GM19397 (cell line): ENCODE measurements around the gene PCDHGA8.
"Not testable (repeated sequence)": the region's sequence is repeated elsewhere in the genome, so short reads cannot be mapped to it uniquely, and the experiment has no call there.

Experiments
- ATAC-seq: cut with Tn5 transposase; IDR thresholded peaks from one replicate; pipeline ENCODE4 v1.9.1; 2021; ENCODE audit warnings: mild to moderate bottlenecking, moderate library complexity; ENCODE audit not compliant: unreplicated experiment

The PCDHGA8 gene

DNA sequence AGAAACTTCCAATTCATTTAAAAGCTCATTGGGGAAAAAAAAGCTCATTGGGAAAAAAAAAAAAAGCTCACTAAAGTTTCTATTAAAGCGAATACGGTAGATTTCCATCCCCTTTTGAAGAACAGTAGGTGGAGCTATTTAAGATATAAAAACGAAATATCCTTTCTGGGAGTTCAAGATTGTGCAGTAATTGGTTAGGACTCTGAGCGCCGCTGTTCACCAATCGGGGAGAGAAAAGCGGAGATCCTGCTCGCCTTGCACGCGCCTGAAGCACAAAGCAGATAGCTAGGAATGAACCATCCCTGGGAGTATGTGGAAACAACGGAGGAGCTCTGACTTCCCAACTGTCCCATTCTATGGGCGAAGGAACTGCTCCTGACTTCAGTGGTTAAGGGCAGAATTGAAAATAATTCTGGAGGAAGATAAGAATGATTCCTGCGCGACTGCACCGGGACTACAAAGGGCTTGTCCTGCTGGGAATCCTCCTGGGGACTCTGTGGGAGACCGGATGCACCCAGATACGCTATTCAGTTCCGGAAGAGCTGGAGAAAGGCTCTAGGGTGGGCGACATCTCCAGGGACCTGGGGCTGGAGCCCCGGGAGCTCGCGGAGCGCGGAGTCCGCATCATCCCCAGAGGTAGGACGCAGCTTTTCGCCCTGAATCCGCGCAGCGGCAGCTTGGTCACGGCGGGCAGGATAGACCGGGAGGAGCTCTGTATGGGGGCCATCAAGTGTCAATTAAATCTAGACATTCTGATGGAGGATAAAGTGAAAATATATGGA lies 38.1 kb downstream of the PCDHGA8 start, which contains the start of gene PCDHGA12:
TSS of gene PCDHGA12 (plus strand) at position 176 of the 782 bp plus-strand sequence. CDS start at position 429, 253 bp downstream.
- no peak for ATAC-seq

DNA sequence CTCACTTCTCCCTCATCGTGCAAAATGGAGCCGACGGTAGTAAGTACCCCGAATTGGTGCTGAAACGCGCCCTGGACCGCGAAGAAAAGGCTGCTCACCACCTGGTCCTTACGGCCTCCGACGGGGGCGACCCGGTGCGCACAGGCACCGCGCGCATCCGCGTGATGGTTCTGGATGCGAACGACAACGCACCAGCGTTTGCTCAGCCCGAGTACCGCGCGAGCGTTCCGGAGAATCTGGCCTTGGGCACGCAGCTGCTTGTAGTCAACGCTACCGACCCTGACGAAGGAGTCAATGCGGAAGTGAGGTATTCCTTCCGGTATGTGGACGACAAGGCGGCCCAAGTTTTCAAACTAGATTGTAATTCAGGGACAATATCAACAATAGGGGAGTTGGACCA lies 38.9 kb downstream of the PCDHGA8 start:
- no peak for ATAC-seq

DNA sequence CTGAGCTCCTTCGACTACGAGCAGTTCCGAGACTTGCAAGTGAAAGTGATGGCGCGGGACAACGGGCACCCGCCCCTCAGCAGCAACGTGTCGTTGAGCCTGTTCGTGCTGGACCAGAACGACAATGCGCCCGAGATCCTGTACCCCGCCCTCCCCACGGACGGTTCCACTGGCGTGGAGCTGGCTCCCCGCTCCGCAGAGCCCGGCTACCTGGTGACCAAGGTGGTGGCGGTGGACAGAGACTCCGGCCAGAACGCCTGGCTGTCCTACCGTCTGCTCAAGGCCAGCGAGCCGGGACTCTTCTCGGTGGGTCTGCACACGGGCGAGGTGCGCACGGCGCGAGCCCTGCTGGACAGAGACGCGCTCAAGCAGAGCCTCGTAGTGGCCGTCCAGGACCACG lies 39.9 kb downstream of the PCDHGA8 start:
- ATAC-seq, result not testable (repeated sequence)

DNA sequence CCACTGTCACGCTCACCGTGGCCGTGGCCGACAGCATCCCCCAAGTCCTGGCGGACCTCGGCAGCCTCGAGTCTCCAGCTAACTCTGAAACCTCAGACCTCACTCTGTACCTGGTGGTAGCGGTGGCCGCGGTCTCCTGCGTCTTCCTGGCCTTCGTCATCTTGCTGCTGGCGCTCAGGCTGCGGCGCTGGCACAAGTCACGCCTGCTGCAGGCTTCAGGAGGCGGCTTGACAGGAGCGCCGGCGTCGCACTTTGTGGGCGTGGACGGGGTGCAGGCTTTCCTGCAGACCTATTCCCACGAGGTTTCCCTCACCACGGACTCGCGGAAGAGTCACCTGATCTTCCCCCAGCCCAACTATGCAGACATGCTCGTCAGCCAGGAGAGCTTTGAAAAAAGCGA lies 40.3 kb downstream of the PCDHGA8 start:
- ATAC-seq, result not testable (repeated sequence)

DNA sequence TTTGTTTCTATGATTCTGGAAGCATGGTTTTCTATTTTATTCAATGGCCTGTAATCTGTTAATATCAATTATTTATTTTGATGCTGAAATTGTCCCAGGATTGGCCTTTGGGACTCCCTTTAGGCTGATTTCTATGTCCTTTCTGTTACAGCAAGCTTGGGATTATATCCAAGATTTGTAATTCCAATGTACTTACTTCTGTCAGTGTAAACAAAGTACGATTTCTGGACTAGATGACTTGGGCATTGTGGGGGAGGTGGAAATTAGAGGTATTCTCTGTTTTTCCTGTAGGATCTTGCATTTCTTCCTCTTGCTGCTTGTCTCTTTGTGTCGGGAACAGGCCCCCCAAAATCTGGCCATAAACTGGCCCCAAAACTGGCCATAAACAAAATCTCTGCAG lies 41.6 kb downstream of the PCDHGA8 start:
- no peak for ATAC-seq

DNA sequence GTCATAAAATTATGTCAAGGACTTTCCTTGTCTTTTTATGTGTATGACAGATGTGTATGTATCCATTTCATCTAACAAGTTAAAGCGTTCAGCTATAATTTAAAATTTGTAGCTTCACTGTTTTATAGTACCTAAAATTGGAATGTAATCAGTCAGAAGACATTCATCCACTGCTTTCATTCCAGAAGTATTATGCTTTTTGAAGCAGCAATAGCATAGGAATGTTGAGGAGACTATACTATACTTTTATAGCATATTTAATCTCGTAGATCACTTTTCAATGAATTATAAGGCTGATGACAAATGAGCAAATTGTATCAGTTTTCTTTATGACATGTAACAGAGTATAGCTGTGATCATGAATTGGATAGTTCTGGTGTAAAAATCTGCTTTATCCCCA lies 44.8 kb downstream of the PCDHGA8 start:
- ATAC-seq, result no peak

DNA sequence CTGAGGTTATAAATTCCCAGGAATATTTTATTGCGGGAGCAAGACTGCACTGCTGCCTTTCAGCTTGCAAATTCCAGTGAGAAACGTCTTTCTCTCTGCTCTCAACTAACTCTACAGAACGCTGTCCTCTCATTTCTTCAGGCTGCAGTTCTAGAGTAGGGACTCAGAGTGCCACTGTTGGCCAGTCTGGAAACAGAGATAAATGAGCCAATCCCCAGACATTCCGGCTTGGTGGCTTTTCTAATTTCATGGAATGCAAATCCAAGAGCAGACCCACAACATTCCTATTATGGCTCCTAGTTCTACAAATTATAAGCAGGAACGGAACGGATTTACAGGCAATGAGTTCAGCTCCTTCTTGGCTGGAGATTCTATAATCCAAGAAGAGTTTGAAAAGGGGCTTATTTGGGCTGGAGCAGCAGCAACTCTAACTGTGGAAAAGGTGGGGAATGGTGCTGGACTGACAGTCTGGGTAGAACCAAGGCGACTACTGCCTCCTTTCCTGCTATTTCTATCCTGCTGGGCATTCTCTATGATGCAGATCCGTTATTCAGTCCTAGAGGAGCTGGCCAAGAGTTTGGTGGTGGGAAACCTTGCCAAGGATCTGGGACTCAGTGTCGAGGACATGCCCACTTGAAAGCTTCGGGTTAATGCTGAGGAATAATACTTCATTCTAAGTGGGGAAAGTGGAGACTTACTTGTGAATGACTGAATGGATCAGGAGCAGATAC lies 47.1 kb downstream of the PCDHGA8 start:
- ATAC-seq, result no peak

DNA sequence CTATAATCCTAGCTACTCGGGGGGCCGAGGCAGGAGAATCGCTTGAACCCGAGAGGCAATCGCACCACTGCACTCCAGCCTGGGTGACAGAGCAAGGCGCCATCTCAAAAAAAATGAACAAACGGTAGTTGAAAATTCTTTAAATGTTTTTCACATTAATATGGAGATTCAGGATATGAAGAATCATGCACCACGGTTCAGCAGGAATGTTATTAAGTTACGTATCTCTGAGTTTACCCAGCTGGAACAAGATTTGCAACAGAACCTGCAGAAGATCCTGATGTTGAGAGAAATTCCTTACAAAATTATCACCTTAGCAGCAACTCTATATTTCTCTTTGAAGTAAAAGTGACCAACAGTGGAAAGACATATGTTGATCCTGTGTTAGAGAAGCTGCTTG lies 47.9 kb downstream of the PCDHGA8 start:
- no peak for ATAC-seq

DNA sequence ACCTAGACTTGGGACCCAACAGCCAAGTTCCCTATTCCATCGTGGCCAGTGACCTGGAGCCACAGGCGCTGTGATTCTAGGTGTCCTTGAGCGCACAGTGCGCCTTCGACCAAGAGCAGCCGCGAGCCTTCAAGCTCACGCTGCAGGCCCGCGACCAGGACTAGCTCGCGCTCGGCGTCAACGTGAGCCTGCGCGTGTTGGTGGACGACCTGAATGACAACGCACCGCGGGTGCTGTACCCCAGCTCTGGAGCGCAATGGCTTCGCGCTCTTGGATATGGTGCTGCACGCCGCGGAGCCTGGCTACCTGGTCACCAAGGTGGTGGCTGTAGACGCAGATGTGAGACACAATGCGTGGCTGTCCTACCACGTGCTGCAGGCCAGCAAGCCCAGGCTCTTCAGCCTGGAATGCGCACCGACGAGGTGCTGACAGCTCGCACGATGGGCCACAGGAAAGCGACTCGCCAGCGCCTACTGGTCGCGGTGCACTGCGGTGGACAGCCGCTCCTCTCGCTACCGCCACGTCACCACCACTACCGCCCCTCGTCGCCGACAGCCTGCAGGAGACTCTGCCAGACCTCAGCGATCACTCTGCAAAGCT lies 49.2 kb downstream of the PCDHGA8 start:
- ATAC-seq, result no peak
